Lower lobe of right lung (tissue), 2 donors: ENCODE results near the gene SHISAL2A. TPM values are rescaled to one million over a fixed set of nuclear protein-coding genes. Genes with fewer than 3 reads are reported as not detected.

Source experiments
- ATAC-seq, 2 donors: fragments of 200-7000 bp; cut with Tn5 transposase; one replicate each; pipeline ENCODE4 v1.9.1; 2020 to 2022; ENCODE audit warnings: mild to moderate bottlenecking in 2 of 2, moderate library complexity in 2 of 2
- DNase-seq: peaks from one replicate; pipeline ENCODE4 v3.0.0-alpha.2; 2020
- H3K27ac ChIP-seq: fragments of 200-600 bp; one replicate; pipeline ENCODE4 v1.8.0; 2022
- H3K27me3 ChIP-seq: fragments of 200-600 bp; one replicate; pipeline ENCODE4 v1.8.0; 2022; ENCODE audit warnings: low read depth
- H3K36me3 ChIP-seq: fragments of 200-600 bp; one replicate; pipeline ENCODE4 v1.8.0; 2022; ENCODE audit warnings: mild to moderate bottlenecking
- H3K4me1 ChIP-seq: fragments of 200-600 bp; one replicate; pipeline ENCODE4 v1.8.0; 2022
- H3K4me3 ChIP-seq: fragments of 200-600 bp; one replicate; pipeline ENCODE4 v1.8.0; 2022; ENCODE audit warnings: mild to moderate bottlenecking
- H3K9me3 ChIP-seq: fragments of 200-600 bp; one replicate; pipeline ENCODE4 v1.8.0; 2022
- intact Hi-C: fragments of 100-400 bp; cut with DNase I; formaldehyde crosslinking; loops from one replicate; pipeline ENCODE4 v1.11.0; 2022
- total RNA-seq: library from RNA; stranded (reverse); fragmentation: NEBNext Ultra II Directional; extraction: Animal tissue kit (Norgen Biotek cat#: 25700); gene quantifications from one replicate; pipeline ENCODE4 v1.2.1, GENCODE V29; 2021
- TF ChIP-seq, protein P1 (sequence below): fragments of 200-600 bp; IDR thresholded peaks from one replicate; pipeline ENCODE4 v1.8.0; 2022; ENCODE audit warnings: antibody characterized with exemption, mild to moderate bottlenecking
- donor health status: DM: no; HTN: yes; CAD: no; lungs with severe emphysema.

Gene SHISAL2A
- total RNA-seq, 1 donor from 2014 or later: 1.6 TPM

DNA sequence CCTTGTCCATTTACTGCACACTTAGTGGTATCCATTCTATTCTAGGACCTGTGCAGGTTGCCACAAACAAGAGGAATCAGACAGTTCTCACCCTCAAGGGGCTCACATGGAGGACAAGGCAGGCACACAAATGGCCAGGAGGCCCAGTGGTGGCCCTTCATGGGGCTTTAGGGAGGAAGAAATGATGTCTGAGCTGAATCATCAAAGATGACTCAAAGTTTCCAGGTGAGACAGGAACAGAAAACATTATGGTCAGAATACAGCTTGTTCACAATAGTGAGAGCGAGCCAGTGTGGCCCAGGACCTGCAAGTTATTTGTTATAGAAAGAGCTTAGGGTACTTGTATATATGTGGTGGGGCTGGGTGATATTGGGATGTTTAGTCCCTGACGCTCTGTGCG lies 26.4 kb downstream of the SHISAL2A start:
- DNase-seq (no peak), ATAC-seq (no peak)
- H3K27me3 ChIP-seq: no peaks in the 10 kb centered on the region
- TF ChIP-seq, protein P1, sequence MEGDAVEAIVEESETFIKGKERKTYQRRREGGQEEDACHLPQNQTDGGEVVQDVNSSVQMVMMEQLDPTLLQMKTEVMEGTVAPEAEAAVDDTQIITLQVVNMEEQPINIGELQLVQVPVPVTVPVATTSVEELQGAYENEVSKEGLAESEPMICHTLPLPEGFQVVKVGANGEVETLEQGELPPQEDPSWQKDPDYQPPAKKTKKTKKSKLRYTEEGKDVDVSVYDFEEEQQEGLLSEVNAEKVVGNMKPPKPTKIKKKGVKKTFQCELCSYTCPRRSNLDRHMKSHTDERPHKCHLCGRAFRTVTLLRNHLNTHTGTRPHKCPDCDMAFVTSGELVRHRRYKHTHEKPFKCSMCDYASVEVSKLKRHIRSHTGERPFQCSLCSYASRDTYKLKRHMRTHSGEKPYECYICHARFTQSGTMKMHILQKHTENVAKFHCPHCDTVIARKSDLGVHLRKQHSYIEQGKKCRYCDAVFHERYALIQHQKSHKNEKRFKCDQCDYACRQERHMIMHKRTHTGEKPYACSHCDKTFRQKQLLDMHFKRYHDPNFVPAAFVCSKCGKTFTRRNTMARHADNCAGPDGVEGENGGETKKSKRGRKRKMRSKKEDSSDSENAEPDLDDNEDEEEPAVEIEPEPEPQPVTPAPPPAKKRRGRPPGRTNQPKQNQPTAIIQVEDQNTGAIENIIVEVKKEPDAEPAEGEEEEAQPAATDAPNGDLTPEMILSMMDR: no peak
- no peaks in the 10 kb centered on the region for H3K36me3 ChIP-seq
- no peak overlapping the region for H3K4me3 ChIP-seq
- intact Hi-C loops: no loop called here
- no peak overlapping the region for H3K27ac ChIP-seq
- H3K4me1 ChIP-seq: no peaks in the 10 kb centered on the region
- H3K9me3 ChIP-seq: no peaks in the 10 kb centered on the region

DNA sequence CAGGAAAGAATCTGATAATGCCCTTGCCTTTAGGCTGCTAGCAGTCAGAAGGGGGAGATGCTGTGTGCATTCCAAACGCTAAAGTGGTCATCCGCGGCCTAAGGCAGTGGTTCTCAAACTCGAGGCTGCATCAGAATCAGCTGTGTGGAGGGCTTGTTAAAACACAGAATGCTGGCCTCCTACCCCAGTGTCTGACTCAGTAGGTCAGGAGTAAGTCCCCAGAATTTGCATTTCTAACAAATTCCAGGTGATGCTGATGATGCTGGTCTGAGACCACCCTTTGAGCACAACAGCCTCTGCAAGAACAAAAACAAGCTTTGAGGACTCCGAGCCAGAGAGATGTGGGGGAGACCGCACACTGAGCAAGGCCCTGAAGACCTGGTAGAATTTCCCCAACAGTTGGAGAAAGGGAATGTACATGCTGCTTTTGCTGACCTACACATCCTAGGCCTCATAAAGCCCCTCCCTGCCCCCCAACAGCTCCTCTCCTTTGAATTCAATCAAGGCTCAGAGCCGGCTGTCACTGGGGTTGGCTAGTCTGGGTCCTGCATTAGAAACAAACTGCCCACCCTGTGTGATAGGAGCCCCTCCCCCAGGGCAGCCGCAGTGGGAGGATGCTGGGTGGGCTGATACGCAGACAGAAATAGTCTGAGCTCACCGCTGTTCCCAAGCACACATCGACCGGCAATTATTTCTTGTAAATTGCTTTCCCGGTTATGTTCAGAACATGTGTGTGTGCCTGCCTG lies 27.1 kb downstream of the SHISAL2A start:
- Histone ChIP-seq H3K27ac (no peak overlapping the region), H3K4me3 (no peak overlapping the region), H3K36me3 (no peaks in the 10 kb centered on the region), H3K9me3 (no peaks in the 10 kb centered on the region), H3K27me3 (no peaks in the 10 kb centered on the region), H3K4me1 (no peaks in the 10 kb centered on the region)
- intact Hi-C loops: no loop called here
- TF ChIP-seq, protein P1: no peak
- DNase-seq: no peak
- ATAC-seq: no peak

DNA sequence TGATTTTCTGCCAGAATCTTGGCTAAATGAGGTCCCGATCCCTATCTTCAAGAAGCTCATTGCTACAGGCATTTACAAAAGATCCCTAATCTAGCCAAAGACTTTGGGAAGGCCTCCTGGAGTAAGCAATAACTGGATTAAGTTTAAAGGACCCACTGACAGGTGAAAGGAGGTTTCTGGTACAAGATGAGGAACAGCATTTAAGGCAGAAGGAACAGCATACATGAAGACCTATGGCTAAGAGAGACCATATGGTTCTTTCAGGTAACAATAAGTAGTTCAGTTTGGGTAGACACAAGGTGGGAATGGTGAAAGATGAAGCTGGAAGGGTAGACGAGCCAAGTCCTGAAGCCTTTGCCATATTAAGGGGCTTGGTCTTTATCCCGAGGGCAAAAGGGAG lies 27.8 kb downstream of the SHISAL2A start:
- H3K27me3 ChIP-seq: no peaks in the 10 kb centered on the region
- H3K4me1 ChIP-seq: no peaks in the 10 kb centered on the region
- H3K9me3 ChIP-seq: no peaks in the 10 kb centered on the region
- DNase-seq (no peak), ATAC-seq (no peak)
- intact Hi-C loops: no loop called here
- TF ChIP-seq, protein P1: no peak
- H3K36me3 ChIP-seq: no peaks in the 10 kb centered on the region
- H3K4me3 ChIP-seq: no peak overlapping the region
- no peak overlapping the region for H3K27ac ChIP-seq

DNA sequence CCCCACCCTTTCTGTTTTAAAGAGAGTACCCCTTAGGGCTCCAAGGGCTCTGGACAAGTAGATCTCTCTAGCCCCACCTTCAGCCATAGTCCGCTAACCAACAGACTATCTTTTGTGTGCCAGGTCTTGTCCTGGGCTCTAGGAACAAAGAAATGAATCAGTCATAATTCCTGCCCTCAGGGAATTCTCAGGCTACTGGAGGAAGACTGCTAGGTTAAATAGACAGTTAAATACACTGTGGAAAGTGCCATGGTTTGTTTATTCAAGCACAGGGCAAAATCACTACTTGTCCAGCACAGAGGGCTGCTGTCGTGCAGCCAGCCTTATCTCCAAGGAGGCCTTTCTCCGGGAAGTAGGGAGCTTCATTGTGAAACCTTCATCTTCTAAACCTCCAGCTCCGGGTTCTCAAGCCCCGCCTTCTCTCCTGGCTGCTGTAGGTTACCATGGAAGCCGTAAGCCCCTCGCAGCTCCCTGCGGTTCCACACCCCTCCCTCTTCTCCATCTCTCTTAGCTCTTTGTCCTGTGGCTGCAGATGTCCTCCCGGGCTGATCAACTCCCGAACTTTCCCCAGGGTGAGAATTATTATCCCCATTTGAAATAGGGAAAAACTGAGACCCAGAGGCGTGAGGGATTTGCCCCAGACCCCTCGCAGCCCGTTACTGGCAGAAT lies 29.8 kb downstream of the SHISAL2A start:
- Histone ChIP-seq H3K4me1 (no peaks in the 10 kb centered on the region), H3K4me3 (no peak overlapping the region), H3K9me3 (no peaks in the 10 kb centered on the region), H3K27ac (no peak overlapping the region), H3K27me3 (no peaks in the 10 kb centered on the region), H3K36me3 (no peaks in the 10 kb centered on the region)
- DNase-seq (no peak), ATAC-seq (peak; percentile 39 to 49)
- TF ChIP-seq, protein P1: no peak
- intact Hi-C loops: no loop called here

DNA sequence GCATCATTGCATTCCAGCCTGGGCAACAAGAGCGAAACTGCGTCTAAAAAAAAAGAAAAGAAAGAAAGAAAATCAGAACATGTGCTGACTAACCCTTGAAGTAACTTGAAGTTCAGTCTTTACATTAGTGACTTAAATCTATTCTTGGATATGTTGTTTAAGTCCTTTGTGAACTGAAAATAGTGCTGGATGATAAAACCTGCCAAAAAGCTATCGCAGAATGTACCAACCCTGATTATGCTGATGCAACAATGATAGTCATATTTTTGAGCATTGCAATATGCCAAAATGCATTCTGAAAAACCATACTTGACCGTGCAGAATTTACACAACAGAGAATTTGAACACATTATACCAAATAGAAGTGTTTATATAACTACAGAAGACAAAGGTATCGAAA lies 30.7 kb downstream of the SHISAL2A start:
- Histone ChIP-seq H3K9me3 (no peaks in the 10 kb centered on the region), H3K4me3 (no peak overlapping the region), H3K27me3 (no peaks in the 10 kb centered on the region), H3K27ac (no peak overlapping the region), H3K4me1 (no peaks in the 10 kb centered on the region), H3K36me3 (no peaks in the 10 kb centered on the region)
- ATAC-seq: no peak
- TF ChIP-seq, protein P1: no peak
- no peak for DNase-seq
- intact Hi-C loops: no loop called here
